HG02870 (cell line): ENCODE results near the gene PNPO.
"Not testable (repeated sequence)": the region's sequence is repeated elsewhere in the genome, so short reads cannot be mapped to it uniquely, and the experiment has no call there.

Experiments used
- ATAC-seq: cut with Tn5 transposase; IDR thresholded peaks from one replicate; pipeline ENCODE4 v1.9.1; 2021; ENCODE audit warnings: mild to moderate bottlenecking, moderate library complexity; ENCODE audit not compliant: unreplicated experiment

The PNPO gene

DNA sequence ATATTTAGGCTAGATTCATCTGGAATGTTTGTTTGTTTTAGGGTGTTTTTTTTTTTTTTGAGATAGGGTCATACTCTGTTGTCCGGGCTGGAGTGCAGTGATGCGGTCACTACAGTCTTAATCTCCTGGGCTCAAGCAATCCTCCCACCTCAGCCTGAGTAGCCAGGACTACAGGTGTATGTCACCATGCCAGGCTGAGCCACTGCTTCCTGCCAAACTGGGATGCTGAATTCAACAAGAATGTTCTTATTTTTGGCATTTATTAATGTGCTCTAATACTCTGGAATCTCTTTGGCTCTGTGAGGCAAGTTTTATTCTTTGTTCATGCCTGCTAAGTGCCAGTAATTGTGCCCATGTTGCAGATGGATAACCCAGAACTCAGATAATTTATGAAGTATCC lies 23.8 kb upstream of the PNPO start:
- no peak for ATAC-seq

DNA sequence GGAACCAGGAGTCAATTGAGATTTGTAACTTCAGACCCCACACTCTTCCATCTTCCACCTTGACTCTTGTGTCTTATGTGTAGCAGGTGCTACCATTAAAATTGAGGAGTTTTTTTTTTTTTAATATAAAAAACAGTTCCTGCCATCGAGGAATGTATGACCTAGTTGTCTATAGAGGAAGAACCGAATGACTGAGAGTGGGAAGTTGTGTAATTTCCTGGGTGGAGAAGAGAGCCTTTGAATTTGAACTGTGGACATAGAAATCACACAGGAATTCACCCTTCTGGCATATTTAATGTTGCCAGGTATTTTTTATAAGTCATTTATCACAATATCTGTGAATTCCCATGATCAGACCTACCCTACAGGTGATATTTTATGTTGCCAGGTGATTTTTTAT lies 23.4 kb upstream of the PNPO start:
- no peak for ATAC-seq

DNA sequence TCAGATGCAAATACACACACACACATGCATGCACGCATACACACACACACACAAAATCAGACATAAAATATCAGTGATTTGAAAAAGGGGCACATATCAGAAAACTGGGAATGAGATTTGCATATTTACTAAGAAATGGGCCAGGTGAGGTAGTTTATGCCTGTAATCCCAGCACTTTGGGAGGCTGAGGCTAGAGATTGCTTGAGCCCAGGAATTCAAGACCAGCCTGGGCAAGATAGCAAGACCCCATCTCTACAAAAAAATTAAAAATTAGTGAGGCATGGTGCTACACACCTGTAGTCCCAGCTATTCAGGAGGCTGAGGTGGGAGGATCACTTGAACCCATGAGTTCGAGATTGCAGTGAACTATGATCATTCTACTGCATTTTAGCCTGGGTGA lies 22.4 kb upstream of the PNPO start:
- no peak for ATAC-seq

DNA sequence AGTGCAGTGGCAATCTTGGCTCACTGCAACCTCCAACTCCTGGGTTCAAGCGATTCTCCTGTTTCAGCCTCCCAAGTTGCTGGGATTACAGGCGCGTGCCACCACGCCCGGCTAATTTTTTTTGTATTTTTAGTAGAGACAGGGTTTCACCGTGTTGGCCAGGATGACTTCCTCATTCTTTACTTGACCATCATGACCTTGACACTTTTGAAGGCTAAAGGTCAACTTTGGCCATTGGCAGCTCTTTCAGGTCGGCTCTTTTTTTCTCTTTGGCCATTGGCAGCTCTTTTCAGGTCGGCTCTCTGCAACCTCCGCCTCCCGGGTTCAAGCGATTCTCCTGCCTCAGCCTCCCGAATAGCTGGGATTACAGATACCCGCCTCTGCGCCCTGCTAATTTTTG lies 21.5 kb upstream of the PNPO start:
- ATAC-seq: not testable (repeated sequence)

DNA sequence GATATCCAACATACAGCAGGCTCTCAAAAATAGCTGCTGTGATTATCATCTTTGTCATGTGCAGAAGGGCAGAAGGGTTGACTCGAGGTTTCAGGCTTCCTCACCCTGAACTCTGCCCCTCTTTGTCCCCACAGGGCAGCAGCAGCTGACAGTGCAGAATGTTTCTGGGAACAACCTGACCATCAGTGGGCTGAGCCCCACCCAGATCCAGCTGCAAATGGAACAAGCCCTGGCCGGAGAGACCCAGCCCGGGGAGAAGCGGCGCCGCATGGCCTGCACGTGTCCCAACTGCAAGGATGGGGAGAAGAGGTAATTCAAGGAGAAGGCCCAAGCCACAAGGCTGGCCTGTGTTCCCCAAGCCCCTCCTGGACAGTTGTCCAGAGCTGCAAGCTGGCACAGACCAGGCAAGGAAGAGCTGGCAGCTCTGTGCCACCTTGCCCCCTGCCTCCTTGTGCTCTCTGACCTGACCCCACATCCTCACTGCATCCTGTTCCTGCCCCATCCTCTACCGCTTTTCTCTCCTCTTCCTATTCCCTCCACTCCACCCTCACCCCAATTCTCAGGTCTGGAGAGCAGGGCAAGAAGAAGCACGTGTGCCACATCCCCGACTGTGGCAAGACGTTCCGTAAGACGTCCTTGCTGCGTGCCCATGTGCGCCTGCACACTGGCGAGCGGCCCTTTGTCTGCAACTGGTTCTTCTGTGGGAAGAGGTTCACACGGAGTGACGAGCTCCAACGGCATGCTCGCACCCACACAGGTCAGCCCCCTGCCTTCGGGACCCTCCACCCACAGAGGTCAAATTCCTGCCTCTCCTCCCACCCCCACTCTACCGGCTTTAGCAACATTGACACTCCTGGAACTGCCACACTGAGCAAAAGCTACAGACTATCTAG lies 16.3 kb upstream of the PNPO start:
- ATAC-seq: no peak

DNA sequence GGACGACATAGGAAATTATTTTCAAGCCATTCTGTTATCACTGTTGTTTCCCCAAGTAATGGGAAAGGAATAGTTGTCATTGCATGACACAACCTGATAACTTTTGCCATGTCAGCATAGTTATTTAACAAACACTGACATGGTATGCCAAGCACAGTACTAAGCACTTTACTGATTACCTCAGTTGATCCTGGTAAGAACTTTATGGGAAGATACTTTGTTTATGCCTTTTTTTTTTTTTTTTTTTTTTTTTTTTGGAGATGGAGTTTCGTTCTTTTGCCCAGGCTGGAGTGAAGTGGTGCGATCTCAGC lies 15.7 kb upstream of the PNPO start:
- no peak for ATAC-seq

DNA sequence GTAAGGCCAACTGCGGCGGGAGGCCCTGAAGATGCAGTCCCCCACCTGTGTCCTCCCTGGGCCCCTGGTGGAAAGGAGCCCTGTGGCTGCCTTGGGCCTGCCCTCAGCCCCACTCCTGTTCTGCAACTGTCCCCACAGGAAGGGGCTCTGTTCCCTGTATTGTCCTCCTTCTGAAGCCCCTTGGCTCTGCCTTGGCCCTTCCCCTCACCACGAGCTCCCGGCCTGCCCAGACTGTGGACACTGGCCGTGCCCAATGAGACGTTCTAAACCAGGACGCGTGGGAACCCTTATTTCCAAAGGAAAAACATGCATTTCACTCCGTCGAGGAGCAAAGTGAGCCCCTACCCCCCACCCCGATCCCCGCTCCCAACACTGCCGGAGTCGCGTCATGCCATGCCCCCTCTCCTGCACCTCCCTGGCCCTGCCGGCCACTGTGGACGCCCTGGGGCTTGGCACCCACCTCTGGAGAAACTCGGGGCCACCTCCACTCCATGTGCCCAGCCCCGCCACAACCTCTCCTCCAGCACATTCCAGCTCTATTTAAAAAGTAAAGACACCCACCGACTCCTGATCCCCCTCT lies 13.5 kb upstream of the PNPO start:
- ATAC-seq: no peak

DNA sequence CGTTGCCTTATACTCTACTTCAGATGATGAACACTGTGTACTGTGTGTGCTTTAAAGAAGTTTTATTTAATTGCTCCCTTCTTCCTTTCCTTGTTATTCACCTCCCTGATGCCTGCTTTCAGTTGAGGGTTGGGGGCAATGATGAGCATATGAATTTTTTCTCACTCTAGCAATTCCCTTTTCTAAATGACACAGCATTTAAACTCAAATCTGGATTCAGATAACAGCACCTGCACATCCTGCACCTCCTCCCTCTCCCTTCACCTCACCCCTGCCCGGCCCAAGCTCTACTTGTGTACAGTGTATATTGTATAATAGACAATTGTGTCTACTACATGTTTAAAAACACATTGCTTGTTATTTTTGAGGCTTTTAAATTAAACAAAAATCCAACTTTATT lies 13.0 kb upstream of the PNPO start:
- ATAC-seq: no peak

DNA sequence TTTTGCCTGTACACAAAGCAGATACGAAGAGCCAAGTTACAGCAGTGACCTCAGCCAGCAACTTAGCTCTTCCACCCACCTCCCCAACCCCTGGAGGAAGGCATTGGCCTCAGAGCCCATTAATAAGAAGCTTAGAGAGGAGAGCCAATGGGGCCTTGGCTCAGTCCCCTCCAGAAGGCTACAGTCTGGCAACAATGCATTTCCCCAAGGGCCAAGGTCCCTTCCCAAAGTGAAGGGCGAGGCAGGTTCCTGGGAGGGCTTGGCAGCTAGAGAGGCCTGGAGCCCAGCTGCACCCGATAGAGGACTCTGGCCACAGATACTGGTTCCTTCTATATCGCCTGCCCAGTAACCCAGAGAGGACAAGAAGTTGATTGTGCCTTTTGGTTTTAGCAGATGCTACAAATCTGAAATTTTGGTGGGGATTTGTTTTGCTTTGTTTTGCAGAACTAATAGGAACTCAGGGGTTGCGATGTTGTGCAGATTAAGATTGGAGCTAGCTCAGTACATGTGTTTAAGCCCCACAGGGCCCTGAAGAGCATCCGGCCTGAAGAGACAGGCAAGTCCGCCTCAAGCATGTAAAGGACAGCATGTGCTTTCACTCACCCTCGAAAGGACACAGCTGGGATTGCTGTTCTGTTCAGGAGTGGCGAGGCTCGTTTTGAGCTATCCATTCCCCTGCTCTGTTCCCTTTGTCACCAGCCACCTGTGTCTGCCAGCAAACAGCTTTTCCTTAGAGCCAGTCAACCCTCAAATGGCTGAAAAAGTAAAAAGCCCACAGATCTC lies 12.0 kb upstream of the PNPO start:
- ATAC-seq: no peak

DNA sequence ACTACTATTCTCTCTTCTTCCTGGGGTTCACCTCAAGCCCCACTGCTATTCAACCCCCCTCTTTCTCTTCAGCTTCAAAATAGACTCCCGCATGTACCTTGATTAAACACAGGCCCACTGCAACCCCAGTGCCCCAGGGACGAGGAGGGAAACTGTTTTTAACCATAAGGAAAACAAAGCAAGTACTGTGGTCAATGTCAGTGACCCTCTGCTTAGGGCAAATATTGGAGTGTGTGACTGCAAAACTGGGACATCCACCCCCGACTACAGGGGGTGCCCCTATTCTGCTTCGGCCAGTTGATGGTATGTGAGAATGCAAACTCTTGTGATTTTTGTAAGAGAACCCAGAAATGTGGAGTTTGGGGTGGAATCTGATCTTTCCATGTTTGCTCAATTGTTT lies 9.5 kb upstream of the PNPO start:
- ATAC-seq: no peak

DNA sequence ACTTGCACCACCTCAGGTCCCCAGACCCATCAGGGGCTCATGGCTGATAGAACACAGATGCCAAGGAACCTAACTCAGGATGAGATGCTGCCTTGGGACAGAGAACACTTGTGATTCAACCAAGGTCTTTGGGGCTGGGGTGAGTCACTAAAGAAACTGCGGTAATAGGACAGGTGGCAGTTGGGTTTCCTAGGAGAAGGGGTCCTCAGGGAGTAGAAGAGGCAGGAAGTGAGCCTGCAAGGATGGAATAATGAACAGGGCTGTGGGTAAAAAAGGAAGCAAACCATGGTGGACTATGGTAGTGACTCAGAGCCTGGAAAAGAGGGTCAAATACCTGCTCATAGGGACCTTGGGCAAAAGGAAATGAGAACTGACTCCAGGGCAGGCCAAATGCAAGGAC lies 6.5 kb upstream of the PNPO start:
- no peak for ATAC-seq

DNA sequence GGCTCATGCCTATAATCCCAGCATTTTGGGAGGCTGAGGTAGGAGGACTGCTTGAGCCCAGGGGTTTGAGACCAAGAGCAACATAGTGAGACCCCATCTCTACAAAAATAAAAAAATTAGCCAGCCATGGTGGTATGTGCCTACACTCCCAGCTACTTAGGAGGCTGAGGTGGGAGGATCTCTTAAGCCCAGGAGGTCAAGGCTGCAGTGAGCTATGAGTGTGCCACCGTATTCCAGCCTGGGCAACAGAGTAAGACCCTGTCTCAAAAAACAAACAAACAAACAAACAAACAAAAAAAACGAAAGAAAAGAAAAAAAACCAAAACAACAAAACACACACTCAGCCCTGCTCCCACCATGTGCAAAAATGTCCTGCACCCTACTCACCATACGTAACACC lies 5.9 kb upstream of the PNPO start:
- not testable (repeated sequence) for ATAC-seq

DNA sequence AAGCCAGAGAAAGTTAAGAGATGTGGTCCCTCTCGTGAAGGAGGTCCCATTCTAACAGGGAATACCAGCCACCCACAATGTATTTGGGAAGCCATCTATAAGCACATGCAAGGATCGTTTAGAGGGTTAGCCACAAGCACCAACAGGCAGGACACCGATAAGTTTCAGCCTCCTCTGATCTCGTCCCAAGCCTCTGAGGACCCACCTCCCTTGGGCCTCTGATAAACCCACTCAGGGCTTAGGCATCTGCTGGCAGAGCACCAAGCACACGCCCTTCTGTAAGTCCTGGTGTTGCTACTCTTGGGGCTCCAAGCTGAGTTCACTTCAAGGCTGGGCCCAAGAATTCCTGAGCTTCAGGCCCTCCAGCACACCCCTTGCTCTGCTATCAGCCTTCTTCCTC lies 5.4 kb upstream of the PNPO start:
- no peak for ATAC-seq

DNA sequence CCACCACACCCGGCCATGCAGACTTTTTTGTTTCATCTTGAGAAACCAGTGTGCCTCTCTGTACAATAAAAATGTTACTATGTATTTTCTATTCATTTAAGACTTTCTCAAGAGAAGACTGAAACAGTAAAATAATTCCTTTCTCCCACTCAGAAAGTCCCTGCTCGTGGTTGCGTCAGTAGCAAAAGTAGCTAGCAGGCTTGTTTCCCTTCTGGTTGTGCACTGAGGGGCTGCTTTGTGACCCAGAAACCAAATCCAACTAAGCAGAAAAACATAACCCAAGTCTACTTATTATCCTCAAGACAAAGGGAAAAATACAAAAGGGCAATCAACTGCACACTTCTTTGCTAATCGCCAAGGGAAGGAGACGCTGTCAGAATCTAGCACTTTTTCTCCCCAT lies 3.4 kb upstream of the PNPO start:
- ATAC-seq: no peak

DNA sequence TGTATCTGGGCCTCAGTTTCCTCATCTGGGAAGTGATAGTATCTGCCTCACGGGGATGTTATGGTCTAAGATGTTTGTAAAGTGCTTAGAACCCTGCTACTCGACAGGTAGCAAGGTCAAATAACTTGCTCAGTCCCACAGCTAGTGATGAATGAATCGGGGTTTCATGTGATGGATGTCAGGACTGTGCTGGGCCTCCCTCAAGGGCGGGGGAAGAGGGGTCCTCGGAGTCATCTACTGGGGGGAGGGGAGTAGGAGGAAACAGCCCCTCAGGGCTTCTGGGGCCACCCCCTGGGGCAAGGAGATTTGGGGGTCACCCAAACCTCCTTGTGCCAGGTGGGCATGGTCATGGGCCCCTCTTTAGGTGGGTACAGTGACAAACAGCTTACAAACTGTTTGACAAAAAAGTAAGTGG lies 732 bp downstream of the PNPO start:
- ATAC-seq: no peak

DNA sequence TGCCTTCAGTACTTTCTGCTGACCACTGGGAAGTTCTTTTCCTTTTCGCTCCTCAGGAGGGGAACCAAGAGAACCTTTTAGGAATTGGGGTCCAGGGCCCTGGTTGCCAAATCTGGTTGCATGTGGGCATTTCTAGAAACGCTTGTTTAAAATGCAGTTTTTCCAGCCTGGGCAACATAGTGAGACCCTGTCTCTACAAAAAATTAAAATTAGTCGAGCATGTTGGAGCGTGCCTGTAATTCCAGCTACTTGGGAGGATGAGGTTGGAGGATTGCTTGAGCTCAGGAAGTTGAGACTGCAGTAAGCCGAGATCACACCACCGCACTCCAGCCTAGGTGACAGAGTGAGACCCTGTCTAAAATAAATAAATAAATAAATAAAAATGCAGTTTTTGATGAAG lies 1.2 kb downstream of the PNPO start:
- ATAC-seq: no peak

DNA sequence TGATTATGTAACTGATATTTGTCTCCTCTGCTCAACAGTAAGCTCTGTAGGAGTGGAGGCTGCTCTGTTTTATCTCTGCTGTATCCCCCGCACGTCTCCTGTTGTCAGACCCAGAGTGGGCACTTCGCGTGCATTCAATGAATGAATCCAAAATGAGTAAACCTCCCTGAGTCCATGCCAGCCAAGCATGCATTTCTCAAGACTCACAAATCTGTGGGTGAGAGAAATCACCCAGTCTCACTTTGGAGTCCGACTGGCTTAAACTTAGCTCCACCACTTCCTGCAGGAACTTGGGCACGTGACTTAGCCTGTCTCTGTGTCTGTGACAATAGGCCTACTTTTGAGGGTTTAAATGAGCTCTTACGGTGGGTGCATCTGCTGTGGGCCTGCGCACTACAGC lies 3.7 kb downstream of the PNPO start:
- ATAC-seq: no peak

DNA sequence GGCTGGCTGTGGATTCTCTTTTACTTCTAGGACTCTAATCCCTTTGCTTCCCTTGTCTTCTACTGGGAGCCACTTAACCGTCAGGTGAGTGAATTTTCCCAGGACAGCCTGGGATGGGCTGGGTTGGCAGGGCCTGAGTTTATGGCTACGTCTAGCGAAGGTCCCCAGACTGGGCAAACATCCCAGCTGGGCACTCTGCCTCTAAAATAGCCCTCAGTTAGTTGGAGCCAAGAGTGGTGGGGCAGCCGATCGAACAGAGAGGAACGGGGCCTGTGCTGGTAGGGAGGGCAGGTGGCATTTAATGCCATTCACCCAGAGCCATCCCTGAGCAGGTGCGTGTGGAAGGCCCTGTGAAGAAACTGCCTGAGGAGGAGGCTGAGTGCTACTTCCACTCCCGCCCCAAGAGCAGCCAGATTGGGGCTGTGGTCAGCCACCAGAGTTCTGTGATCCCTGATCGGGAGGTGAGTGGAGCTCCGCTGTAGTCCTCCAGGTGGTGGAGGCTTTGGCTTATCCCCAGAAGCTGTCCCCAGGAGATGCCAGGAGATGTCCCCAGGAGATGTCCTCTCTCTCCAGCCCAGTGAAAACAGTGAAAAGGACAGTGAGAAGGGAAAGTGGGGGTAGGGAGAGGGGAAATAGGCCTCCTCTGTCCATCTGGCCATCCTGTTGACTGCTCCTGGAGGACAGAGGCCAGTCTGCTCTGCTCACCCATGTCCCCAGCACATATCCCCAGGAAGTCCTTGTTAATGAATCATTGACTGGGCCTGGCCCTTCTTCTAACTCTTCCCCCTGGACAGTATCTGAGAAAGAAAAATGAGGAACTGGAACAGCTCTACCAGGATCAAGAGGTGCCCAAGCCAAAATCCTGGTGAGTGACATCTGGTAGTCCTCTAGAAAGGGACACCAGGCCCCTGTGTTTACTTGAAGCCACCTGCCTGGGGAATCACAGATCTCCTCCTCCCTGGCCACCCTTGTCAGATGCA lies 4.4 kb downstream of the PNPO start:
- no peak for ATAC-seq

DNA sequence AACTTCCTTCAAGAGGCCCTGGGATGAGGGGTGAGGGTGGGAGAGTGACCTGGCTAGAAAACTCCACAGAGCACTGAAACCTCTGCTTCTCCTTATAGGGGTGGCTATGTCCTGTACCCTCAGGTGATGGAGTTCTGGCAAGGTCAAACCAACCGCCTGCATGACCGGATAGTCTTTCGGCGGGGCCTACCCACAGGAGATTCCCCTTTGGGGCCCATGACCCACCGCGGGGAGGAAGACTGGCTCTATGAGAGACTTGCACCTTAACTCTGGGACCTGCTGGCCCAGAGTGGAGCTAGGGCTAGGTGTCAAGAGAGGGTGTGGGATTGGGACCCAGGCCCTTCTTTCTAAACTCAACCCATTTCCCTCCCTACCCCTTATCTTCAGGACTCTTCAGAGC lies 5.1 kb downstream of the PNPO start:
- ATAC-seq: no peak

DNA sequence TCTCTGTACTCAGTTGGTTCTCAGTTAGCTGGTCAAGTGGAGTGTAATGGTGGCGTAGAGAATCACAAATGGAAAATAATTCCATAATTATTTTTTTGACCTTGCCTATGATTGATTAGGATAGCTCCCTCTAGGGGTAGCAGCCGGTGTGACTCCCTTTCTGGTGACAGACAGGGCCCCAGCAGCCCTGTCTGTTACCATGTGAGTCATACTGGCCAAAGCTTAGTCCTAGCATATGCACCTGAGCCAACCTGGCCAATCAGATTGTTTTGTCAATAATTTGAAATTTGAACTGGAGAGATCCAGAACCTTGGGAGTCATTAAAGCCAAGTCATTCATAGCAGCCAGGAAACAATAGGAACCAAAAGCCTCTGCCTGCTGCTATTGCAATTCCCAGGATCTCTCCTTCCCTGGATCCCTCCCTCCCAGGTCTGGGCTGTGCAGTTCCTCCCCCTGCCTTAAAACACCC lies 5.6 kb downstream of the PNPO start:
- ATAC-seq: no peak

DNA sequence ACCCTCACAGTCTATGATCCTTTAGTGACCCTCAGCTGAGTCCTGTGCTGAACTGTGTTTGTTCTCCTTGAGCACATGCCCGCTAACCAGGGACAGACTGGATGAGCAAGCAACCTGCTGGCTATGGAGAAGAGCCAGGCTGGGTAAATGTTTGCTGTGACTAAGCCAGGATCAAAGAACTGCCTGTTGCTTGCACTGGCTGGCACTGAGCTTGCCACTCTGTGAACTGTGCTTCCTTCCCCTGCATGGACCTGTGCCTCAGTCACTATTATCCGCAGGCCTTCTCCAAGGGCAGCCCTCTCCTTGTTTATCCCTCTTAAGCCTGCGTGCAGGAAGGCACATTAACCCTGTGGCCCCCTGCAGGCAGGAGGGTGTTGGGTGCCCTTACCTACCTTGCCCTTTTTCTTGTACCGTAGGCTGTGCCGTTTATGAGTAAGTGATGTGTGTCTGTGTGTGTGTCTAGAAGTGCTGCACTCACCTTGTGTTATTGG lies 7.4 kb downstream of the PNPO start:
- ATAC-seq: no peak
